HG03354 (cell line): Measurements from ENCODE around the gene TKTL1.

Source experiments
- ATAC-seq: cut with Tn5 transposase; IDR thresholded peaks from one replicate; pipeline ENCODE4 v1.9.1; 2021; ENCODE audit warnings: mild to moderate bottlenecking; ENCODE audit not compliant: unreplicated experiment, poor library complexity, severe bottlenecking

The TKTL1 gene

GRCh38 chrX:154357205-154357604 is 61.6 kb downstream of the TKTL1 start:
- no peak for ATAC-seq

- no peak for ATAC-seq
Observed at GRCh38 chrX:154358011-154358410, 62.4 kb downstream of the TKTL1 start.

DNA sequence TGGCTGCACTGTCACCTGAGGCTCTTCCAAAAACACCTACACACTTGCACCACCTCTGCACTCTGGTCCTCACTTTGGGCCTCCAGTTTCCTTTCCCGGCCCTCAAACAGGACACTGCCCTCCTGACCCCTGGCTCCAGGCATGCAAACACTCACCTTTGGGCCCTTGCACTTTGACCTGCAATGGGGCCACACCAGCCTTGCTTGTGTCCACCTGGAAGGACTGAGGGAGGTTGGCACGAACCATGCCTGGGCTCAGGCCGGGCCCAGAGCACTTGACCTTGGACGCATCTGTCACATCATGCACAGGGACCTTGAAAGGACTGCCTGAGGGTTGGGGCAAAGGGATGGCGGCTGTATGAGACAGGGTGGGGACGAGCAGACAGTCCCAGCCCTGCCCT is 63.2 kb downstream of the TKTL1 start:
- ATAC-seq = no peak

GRCh38 chrX:154359362-154360154 is 64.0 kb downstream of the TKTL1 start:
- ATAC-seq = no peak

DNA sequence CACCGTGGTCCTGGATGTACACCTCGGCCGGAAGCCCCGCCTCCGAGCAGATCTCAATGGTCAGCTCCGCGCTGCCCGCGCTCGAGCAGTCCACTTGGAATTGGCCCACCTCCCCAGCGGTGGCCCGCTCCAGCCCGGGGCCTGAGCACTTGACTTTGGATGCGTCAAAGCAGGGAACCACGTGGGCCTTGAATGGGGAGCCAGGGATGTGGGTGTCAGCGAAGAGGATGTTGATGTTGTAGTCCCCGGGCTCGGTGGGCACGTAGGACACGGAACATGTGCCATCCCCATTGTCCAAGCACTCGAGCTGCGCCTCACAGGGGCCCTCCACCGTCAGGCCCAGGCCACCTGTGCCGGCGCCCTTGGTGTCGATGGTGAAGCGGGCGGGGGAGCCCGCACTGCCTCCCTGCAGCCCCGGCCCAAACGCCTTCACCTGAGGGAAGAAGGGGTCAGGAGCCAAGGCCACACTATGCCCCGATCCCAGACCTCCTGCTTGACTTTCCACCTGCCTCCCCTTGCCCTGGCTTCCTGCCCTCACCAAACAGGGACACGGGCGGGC is 64.6 kb downstream of the TKTL1 start:
- no peak for ATAC-seq

- no peak for ATAC-seq
Observed at GRCh38 chrX:154362085-154362742, 66.6 kb downstream of the TKTL1 start.

DNA sequence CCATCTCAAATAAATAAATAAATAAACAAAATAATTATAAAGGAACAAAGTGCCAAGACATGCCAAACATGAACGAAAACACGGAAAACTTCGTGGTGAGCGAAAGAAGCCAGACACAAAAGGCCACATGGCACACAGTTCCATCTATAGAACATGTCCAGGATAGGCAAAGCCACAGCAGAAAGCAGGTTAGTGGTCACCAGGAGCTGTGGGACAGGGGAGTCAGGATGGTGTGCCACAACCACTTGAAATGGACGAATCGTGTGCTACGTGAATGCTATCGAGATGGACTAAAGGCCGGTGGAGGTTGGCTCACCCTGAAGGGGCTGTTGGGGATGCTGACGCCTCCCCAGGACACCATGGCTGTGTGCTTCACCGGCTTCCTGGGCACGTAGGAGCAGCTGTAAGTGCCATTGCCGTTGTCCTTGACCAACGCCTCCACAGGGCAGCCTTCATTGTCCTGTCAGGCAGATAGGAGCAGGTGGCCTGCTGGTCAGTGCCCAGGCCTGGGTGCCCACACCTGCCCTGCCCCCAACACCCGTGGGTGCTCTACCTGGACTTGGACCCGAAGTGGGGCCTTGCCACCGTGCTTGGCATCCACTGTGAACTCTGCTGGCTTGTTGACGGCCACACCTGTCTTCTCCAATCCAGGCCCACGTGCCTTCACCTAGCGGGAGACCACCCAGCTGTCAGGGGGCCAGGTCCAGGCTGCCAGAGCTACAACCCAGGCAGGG is 68.3 kb downstream of the TKTL1 start:
- no peak for ATAC-seq

DNA sequence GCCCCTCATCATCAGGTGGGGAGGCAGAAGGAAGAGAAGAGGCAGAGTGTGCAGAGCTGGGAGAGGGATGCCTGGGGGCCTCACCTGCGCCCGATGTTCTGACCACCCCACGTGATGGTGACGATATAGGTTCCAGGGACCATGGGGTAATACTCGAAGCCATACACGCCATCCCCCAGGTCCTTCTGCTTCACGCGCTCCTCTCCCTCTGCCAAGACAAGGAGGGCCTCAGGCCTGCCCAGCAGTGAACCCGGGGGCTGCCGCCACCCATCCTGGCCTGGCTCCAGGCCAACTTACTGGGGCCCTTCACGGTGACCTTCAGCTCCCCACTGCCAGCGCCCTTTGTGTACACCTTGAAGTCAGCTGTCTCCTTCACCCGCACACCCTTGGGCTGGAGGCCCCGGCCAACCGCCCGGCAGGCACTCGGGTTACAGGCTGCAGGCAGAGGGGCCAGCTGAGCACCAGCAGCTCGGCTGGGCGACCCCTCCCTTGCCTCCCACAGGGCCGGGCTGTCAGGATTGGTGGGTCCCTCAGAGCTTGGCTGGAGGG is 69.5 kb downstream of the TKTL1 start:
- no peak for ATAC-seq

DNA sequence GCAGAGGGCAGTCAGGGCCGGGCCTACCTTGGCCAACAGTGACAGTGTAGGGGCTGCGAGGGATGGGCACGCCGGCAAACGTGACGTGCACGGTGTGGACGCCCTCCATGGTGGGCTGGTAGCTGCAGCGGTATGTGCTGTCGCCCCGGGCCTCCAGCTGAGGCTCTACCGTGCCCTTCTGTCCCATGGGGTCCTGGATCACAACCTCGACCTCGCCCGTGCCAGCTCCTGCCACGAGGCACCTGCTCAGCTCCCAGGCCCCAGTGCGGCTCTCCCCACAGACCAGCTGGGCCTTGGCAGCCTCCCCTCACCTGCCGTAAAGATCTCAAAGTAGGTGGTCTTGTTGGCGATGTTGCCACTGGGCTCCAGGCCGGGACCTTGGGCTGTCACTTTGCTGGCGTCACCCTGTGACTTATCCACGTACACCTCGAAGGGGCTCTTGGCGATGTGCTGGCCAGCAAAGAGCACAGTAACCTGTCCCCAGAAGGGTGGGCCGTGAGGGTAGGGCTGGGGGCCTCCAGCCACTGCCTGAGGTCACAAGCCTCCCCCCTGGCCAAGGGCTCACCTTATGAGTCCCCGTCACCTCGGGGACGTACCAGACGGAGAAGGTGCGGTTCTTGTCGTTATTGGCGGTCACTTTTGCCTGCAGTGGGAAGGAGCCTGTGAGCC is 70.5 kb downstream of the TKTL1 start:
- ATAC-seq = no peak

DNA sequence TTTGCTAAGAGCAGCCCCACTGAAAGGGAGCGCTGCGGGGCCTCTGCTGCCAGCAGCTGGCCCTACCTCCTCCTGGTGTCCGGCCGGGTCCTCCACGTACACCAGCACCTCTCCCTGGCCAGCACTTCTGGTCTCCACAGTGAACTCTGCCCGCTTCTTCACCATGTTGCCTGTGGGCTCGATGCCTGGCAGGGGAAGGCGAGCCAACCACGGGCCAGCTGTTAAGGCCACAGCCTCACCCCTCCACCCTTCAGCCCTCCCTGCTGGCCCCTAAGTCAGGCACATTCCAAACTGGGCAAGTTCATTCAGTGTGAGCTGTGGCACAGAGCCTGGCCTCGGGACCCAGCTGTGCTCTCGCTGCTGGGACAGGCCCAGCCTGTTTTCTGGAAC is 71.1 kb downstream of the TKTL1 start:
- no peak for ATAC-seq

GRCh38 chrX:154367474-154368308 is 72.1 kb downstream of the TKTL1 start:
- no peak for ATAC-seq

- ATAC-seq = peak; percentile 27
Observed at GRCh38 chrX:154368630-154369448, 73.2 kb downstream of the TKTL1 start.

DNA sequence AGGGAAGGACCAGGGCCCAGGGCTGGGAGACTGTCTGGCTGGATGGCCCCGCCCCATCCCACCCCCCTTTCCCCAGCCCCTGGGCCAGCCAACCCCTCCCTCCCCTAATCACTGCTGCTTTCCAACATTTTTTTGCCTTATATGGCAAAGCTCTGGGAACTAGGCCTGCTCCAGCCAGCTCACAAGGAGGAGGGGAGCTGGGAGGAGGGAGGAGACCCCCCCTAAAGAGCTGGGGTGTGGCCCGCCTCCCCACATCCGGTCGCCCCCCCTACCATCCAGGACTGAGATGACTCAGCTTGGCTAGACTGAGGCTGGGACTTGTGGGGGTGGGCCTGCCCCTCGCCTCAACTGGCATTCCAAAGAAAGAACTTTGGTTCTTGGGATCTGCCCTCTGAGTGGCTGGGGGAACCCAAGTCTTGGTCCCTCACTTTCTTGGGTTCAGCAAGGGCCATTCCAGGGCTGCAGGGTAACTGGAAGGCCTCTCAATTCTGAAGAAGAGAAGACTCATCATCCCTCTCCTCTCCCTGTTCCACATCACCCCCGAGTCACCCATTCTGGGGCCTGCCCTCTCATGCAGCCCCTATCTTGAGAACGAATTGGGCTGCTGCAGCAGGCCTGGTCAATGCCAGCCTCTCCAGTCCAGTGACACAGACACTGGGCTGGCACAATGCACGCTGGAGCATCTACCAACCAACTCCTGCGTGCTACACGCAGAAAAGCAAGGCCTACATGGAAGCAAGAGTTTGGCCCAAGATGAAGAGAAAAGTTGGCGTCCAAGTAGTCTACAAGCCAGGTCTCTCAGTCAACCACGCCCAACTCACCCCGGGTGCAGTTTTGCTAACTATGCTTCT is 74.1 kb downstream of the TKTL1 start:
- ATAC-seq = no peak

DNA sequence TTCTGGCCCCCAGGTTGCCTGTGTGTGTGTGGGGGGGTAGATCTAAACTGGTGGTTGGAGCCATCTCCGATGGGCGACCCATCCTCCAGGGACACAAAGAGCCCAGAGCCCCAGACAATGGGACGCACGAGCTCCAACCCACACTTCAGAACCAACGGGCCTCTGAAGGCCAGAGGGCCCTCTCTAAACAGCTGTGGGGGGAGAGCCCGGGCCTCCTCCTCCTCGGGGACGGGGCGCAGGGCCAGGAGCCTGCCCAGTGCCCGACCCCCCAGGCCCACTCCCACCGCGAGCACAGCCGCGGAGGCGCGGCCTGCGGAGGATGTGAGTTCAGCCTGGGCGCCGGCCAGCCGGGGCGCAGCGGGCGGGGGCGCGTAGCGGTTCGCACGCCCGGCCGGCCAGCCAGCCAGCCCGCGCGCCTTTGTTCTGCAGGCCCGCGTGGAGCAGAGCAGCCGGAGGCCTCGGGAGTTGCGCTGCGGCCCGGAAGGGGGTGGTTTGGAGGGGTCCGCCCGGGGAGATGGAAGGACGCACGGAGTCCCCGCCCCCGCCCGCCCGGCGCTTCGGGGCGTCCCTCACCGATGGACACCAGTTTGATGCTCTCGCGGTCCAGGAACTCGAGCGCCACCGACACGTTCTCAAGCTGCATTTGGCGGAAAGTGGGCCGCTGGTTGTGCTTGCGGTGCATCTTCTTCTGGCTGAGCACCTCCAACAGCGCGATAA is 74.9 kb downstream of the TKTL1 start:
- no peak for ATAC-seq

DNA sequence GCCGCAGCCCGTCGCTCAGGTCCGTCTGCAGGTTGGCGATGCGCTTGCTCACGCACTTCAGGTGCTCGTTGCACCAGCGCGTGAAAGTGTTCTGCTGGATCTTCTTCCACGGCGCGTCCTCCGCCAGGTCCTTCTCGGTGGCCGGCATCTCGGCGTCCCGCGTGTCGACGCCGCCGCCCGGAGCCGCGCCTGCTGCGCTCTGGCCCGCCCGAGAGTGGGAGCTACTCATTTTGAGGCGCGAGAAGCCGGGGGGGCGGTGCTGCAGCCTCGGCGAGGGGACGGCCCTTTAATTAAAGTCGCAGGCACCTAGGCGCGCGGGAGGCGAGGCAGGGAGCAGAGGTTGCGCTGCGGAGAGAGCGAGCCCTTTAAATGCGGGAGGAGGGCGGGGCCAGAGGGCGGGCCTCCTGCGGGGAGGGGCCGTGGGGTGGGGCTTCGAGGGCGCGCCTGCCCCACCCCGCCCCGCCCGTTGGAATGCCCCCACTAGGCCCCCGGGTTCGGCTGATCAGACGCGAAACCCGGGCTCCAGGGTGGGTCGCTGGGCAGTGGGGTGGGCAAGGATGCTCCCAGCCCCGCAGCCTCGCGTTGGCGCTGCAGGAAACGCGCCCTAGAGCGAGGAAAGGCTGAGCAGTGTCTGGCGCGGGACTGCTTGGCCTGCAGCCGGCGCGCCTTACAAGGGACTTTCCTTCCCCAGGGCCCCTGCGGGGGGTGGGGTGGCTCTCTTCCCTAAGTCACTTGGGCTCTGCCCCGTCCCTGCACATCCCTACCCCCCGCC is 75.6 kb downstream of the TKTL1 start:
- ATAC-seq = peak; percentile 65

GRCh38 chrX:154371789-154372300 is 76.2 kb downstream of the TKTL1 start:
- no peak for ATAC-seq
